OCI-LY3 (cell line): Measurements from ENCODE around the gene HOXC11.

Source experiments
- CTCF ChIP-seq: fragments of 200-600, 300-600 bp; sonication (generic); IDR thresholded peaks from 2 replicates; pipeline ENCODE4 v1.5.1; 2014; ENCODE audit warnings: antibody characterized with exemption, low read length, low read depth
- EZH2phosphoT487 ChIP-seq: fragments of 200-600 bp; shearing (Covaris generic); IDR thresholded peaks from 2 replicates; pipeline ENCODE4 v1.6.1; 2018; ENCODE audit warnings: antibody characterized with exemption, mixed run types, low read depth

- TF ChIP-seq CTCF (no peak), EZH2phosphoT487 (no peak)
These were observed 699 bp upstream of the HOXC11 start for GRCh38 chr12:53972152-53972702.
